Measurements from ENCODE around the gene SHROOM3.
"Not testable (repeated sequence)": the region's sequence is repeated elsewhere in the genome, so short reads cannot be mapped to it uniquely, and the experiment has no call there.

SHROOM3 gene

GRCh38 chr4:76594173-76594572 is 159.1 kb downstream of the SHROOM3 start:
- DNase-seq (ENCODE audit: low read depth in 2 of 2), result no peak

GRCh38 chr4:76595435-76595834 is 160.4 kb downstream of the SHROOM3 start:
- no peak for DNase-seq (ENCODE audit: low read depth in 2 of 2)

- no peak for DNase-seq (ENCODE audit: low read depth in 2 of 2)
These were observed 161.7 kb downstream of the SHROOM3 start for GRCh38 chr4:76596713-76597112.

- DNase-seq (ENCODE audit: low read depth in 2 of 2), result no peak
These were observed 162.5 kb downstream of the SHROOM3 start for GRCh38 chr4:76597423-76597979.

DNA sequence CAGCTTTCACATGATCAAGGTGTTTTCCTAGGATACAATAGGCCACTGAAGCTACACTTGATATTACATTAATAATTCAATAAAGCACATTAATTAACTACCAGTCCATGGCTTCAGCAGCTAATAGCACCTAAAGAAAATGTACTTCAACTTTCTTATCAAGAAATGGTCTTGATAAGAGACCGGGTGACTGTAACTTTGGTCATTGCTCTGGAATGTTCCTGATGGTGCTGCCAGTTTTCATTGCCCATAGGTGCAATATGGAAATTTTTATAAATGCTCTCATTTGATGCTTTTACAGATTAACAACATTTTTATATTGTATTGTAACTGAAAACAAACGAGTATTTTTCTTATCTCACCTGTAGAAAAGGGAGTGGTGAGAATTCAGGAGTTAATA is 165.4 kb downstream of the SHROOM3 start:
- no peak for DNase-seq (ENCODE audit: low read depth in 2 of 2)

DNA sequence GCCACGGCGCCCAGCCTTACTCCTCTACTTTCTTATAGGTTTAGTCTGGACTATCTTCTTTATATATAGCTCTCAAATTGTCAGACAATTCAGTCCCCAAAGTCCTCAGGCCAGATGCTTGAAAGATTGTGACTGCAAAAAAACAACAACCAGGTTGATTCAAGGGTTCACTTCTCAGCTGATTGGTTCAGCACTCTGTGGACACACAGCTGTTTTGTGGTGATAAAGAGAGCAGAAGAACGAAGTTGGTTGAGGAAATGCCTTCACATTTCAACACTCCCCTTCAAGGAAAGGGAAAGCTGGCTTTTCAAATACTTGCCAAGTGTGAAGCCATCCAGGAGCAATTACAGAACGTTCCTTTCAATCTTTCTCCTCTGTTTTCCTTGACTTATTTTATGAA is 166.8 kb downstream of the SHROOM3 start:
- DNase-seq (ENCODE audit: low read depth in 2 of 2), result no peak

- DNase-seq (ENCODE audit: low read depth in 2 of 2), result no peak
These were observed 170.1 kb downstream of the SHROOM3 start for GRCh38 chr4:76605099-76605563.

GRCh38 chr4:76606645-76607265 is 171.7 kb downstream of the SHROOM3 start:
- no peak for DNase-seq (ENCODE audit: low read depth in 2 of 2)

DNA sequence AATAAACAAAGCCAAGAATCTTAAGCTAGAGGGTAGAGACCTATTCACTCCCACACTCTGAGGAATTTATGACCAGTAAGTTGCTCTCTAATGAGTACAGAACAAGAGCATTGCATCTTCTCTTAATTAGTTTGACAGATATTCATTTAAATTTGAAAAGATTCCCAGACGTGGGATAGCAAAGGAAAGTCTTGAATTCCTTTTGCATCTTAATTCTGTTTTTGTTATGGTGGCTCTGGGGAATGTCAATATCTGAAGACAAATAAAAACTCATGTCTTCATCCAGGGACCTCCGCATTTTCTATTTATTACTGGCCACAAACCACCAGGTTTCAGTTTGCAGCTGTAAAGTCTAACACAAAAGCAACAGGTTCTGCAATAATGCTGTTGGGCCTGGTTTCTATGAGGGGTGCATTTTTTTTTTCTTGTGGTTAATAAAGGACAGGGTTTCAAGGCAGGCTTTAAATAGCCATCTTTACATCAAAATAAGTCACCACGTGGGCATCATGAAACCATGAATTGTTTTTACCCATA is 172.3 kb downstream of the SHROOM3 start:
- no peak for DNase-seq (ENCODE audit: low read depth in 2 of 2)

- DNase-seq (ENCODE audit: low read depth in 2 of 2), result no peak
These were observed 172.8 kb downstream of the SHROOM3 start for GRCh38 chr4:76607846-76608245.

DNA sequence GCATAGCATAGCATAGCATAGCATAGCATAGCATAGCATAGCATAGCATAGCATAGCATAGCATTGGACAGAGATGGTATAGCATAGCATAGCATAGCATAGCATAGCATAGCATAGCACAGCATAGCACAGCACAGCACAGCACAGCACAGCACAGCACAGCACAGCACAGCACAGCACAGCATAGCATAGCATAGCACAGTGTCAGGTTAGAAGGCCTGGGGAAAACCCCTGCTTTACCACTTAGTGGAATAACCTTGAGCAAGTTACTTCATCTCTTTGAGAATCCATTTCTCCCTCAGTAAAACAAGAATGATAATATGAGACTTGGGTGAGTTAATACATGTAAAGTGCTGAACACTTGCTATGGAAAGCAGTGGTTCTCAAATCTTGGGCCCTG is 173.5 kb downstream of the SHROOM3 start:
- not testable (repeated sequence) for DNase-seq (ENCODE audit: low read depth in 2 of 2)

DNA sequence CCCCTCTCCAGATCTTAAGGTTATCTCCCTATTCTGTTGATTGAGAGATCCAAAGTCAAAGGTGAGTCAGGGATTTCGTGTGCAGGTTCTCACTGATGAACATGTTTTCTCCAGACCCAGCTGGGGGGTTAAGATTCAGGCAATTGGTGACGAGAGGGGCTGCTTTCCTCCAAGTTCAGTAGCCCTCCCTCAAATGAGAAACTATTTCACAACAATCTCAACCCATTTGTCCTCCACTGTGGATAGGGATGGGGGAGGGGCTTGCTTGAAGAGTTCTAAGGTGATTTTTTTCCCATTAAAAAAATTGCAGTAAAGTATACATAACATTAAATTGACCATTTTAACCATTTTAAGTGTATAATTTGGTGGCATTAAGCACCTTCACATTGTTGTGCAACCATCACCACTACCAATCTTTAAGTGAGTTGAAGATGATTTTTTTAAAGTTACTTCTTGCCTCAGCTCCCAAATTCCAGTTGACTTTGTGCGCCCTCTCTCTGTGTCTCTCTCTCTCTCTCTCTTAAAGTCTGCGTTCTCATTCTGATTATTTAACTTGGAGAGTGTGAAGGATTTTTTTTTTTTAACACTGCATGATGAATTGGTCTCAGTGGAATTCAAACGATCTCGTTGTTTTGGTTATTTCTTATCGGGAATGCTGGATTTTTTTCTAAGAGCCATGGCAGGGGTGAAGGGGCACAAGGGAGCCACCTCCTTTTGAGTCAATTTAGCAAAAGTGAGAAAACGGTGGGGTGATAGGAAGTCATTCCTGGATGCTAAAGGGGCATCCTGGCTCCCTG is 175.9 kb downstream of the SHROOM3 start:
- DNase-seq (ENCODE audit: low read depth in 2 of 2), result no peak

- DNase-seq (ENCODE audit: low read depth in 2 of 2), result no peak
These were observed 176.7 kb downstream of the SHROOM3 start for GRCh38 chr4:76611616-76612207.

DNA sequence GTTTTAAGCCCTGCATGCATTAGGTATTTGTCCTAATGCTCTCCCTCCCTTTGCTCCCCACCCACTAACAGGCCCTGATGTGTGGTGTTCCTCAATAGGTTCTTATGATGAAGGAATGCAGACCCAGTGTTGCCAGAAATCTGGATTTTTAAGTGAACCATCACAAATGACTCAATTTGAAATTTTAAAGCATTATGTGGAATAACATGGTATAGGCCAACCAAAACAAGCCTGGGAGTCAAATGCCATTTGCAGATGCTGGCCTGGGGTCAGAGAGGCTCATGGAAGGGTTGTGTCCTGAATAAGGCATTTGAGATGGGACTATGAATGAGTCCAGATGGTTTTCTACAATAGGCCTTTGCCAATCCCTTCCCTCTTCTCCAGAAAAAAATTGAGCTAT is 179.6 kb downstream of the SHROOM3 start:
- no peak for DNase-seq (ENCODE audit: low read depth in 2 of 2)

GRCh38 chr4:76615999-76616398 is 181.0 kb downstream of the SHROOM3 start:
- DNase-seq (ENCODE audit: low read depth in 2 of 2), result no peak

GRCh38 chr4:76616526-76616925 is 181.5 kb downstream of the SHROOM3 start:
- DNase-seq (ENCODE audit: low read depth in 2 of 2), result no peak

DNA sequence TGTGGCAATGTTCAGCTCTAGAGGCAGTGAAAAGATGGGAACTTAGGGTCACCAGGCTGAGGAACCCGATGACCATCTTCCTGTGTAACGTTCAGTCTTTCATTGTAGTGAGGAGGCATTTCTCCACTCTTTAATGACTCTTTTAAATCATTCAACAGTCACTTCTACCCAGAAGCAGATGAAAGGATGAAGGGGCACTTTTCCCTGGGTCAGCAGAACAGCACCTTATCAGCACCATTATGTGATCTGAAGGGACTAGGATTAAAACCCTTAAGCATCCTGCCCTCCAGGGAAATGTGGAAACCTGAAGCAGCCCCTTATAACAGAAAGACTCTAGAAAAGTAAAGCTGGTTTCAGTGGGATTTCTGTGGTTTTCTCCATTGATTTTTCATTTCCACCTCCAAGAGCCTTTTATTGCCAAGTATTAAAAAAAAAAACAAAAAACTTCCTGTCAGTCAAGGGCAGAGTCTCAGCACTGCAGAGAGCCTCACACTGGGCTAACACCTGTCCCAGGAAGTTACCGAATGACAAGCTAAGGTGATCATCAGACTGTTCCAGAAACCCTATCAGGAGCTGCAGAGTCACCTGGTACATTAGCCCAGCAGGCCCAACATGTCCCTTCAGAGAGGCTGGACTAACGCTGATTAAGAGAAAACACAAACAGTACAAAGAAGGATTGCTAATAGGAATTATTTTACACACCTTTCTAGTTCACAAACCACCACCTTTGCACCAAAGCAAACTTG is 185.9 kb downstream of the SHROOM3 start:
- no peak for DNase-seq (ENCODE audit: low read depth in 2 of 2)

DNA sequence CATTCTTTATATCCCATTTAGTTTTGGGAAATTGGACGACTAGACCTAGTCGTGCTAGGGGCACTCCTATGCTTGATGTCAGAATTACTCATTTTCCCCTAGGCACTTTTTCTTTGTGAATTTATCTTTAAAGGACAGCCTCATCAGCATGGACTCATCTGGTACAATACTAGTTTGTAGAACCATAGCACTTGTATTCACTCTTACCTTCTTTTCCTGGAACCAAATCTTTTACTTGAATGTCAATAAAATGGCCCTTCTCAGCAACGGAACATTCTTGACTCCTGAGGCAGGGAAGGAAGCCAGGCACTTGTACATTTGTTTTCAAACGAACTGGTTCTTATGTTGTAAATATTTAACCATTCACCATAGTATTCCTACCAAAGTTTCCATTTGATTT is 187.1 kb downstream of the SHROOM3 start:
- DNase-seq (ENCODE audit: low read depth in 2 of 2), result no peak

- DNase-seq (ENCODE audit: low read depth in 2 of 2), result no peak
These were observed 187.7 kb downstream of the SHROOM3 start for GRCh38 chr4:76622717-76623116.

GRCh38 chr4:76623217-76624045 is 188.4 kb downstream of the SHROOM3 start:
- no peak for DNase-seq (ENCODE audit: low read depth in 2 of 2)

DNA sequence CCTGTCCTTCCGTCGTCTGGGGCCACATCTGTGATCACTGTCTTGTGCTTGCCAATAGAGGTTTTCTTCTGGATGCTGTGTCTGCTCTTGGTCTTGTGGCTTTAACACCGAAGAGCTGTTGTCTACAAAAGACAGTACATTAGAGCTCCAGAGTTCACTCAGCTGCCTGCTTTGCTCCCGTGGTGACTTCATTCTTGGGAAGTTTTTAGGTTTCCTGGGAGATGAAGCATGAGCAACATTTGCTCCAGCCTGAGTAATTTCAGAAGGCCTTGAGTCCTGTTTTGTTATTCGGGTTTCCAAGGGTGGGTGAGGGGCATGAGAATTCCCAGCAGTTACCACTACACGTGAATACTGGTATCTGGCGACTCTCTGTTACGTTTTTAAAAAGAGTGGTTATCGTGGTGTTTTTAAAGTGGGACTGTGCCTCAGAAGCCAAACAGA is 189.2 kb downstream of the SHROOM3 start:
- no peak for DNase-seq (ENCODE audit: low read depth in 2 of 2)

Data from activated CD4-positive, alpha-beta T cell treated with anti-CD3 and anti-CD28 coated beads for 24 hours (primary cell).